Astrocyte of the spinal cord (primary cell): ENCODE measurements around the gene NUBP2.

Experiments used
- DNase-seq: peaks from one replicate; pipeline ENCODE4 v3.0.0; 2011; ENCODE audit warnings: low read depth, low spot score
- H3K4me3 ChIP-seq: 2 replicates; pipeline ENCODE4 v1.5.1; 2011; ENCODE audit warnings: low read depth, mild to moderate bottlenecking, low read length, moderate library complexity
- in situ Hi-C: cut with HindIII; loops from 2 replicates; pipeline ENCODE4 v1.10.0; 2017; ENCODE audit warnings: low sequenced_read_pairs
- TF ChIP-seq, protein P1 (sequence below): IDR thresholded peaks from 2 replicates; pipeline ENCODE4 v1.5.1; 2012; ENCODE audit warnings: low read depth, mild to moderate bottlenecking, low read length, inconsistent platforms

Gene NUBP2

DNA sequence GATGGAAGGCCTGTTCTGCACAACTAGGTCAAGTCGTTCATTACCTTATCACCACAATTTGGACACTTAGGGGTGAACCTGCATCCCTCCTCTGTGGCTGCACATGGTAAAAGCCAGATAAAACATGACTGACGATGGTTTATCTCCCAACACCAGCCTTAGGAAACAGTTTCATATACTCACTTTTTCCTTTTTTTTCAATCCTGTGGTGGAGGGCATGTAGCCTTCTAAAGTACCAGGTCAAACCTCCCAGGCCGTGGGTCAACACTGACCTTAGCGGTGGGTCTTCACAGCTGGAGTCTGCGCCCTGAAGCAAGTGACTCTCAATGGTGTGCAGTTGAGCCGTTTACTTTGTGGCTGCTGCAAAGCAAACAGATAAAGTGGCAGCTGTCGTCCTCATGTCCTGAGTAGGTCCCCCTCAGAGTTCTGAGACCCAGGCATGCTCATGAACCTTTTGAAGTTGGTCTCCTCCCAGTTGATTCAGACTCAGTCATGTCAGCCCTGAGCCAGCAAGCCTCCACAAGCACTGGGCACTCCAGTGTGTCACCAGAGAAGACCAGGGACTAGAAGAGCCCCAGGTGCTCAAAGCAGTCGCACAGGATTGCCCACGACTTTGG lies 50.2 kb downstream of the NUBP2 start:
- TF ChIP-seq, protein P1, sequence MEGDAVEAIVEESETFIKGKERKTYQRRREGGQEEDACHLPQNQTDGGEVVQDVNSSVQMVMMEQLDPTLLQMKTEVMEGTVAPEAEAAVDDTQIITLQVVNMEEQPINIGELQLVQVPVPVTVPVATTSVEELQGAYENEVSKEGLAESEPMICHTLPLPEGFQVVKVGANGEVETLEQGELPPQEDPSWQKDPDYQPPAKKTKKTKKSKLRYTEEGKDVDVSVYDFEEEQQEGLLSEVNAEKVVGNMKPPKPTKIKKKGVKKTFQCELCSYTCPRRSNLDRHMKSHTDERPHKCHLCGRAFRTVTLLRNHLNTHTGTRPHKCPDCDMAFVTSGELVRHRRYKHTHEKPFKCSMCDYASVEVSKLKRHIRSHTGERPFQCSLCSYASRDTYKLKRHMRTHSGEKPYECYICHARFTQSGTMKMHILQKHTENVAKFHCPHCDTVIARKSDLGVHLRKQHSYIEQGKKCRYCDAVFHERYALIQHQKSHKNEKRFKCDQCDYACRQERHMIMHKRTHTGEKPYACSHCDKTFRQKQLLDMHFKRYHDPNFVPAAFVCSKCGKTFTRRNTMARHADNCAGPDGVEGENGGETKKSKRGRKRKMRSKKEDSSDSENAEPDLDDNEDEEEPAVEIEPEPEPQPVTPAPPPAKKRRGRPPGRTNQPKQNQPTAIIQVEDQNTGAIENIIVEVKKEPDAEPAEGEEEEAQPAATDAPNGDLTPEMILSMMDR, result no peak
- DNase-seq, result no peak
- in situ Hi-C loops, result no loop called here
- H3K4me3 ChIP-seq, result no peak overlapping the region

DNA sequence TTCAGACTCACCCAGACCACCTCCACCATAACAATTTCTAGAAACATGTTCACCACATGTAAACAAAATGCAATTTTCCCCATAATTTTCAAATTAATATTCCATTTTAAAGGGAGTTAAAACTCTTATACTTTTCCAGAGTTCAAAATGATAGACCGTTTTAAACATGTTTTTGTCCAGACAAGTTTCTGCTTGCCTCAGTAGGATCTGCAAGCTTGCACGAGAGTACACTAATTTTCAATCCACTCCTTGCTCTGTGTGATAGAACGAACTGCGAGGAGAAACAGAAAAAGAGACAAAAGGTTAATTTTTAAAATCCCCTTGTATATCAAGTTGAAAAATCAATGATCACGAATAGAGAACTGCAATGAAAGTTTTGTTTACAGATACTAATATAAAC lies 51.3 kb downstream of the NUBP2 start:
- TF ChIP-seq, protein P1, result no peak

More for the DNA sequence above, 51.3 kb downstream of the NUBP2 start:
- no peak overlapping the region for H3K4me3 ChIP-seq
- in situ Hi-C loops, result no loop called here
- no peak for DNase-seq
